Lung (tissue), 12 donors: ENCODE results near the gene GRID1. TPM values are rescaled to one million over a fixed set of nuclear protein-coding genes. Genes with fewer than 3 reads are reported as not detected.

Experiments used
- ATAC-seq: fragments of 200-7000 bp; cut with Tn5 transposase; one replicate; pipeline ENCODE4 v1.9.1; 2020; ENCODE audit warnings: moderate number of reproducible peaks; ENCODE audit not compliant: insufficient read depth, low FRiP score
- DNase-seq, 3 donors: peaks; one replicate each; pipeline ENCODE4 v3.0.0-alpha.2; 2013 to 2017
- H3K27ac ChIP-seq, 2 donors: one replicate each; pipeline ENCODE4 v1.5.1; 2013; ENCODE audit warnings: mild to moderate bottlenecking in 2 of 2, moderate library complexity in 2 of 2, control low read depth in 1 of 2, inconsistent platforms in 1 of 2, low read depth in 1 of 2, low read length in 1 of 2
- H3K27me3 ChIP-seq, 3 donors: one replicate each; pipeline ENCODE4 v1.5.1; 2013; ENCODE audit warnings: low read length in 2 of 3; ENCODE audit not compliant: control insufficient read depth in 3 of 3, insufficient read depth in 3 of 3
- H3K36me3 ChIP-seq, 4 donors: one replicate each; pipeline ENCODE4 v1.5.1; 2013; ENCODE audit warnings: low read length in 4 of 4, mild to moderate bottlenecking in 1 of 4, moderate library complexity in 1 of 4; ENCODE audit not compliant: control insufficient read depth in 4 of 4, insufficient read depth in 4 of 4
- H3K4me1 ChIP-seq, 5 donors: one replicate each; pipeline ENCODE4 v1.5.1; 2013; ENCODE audit warnings: low read length in 5 of 5, mild to moderate bottlenecking in 2 of 5, moderate library complexity in 1 of 5; ENCODE audit not compliant: control insufficient read depth in 5 of 5, insufficient read depth in 5 of 5
- H3K4me3 ChIP-seq: one replicate; pipeline ENCODE4 v1.5.1; 2013; ENCODE audit warnings: mild to moderate bottlenecking, control low read depth, moderate library complexity
- H3K9ac ChIP-seq, 2 donors: one replicate each; pipeline ENCODE4 v1.5.1; 2013; ENCODE audit warnings: low read length in 2 of 2, control low read depth in 1 of 2; ENCODE audit not compliant: insufficient read depth in 1 of 2
- H3K9me3 ChIP-seq, 4 donors: one replicate each; pipeline ENCODE4 v1.5.1; 2013; ENCODE audit warnings: low read length in 3 of 4, mild to moderate bottlenecking in 1 of 4, moderate library complexity in 1 of 4; ENCODE audit not compliant: control insufficient read depth in 4 of 4, insufficient read depth in 3 of 4
- WGBS, 2 donors: extraction: QIAGEN DNeasy Blood & Tissue Kit; methylation state at CpG; one replicate each; pipeline ENCODE4 v1.1.7; 2013; 5-methylcytosine and 5-hydroxymethylcytosine counted together
- polyA plus RNA-seq, 2 donors: library from polyadenylated mRNA; stranded (reverse); fragments of 200-250 nt; gene quantifications; one replicate each; pipeline ENCODE4 v1.2.1, GENCODE V29; 2013
- total RNA-seq, 2 donors: library from RNA; depleted of rRNA in 1 of 2; stranded (reverse); fragments of >200 nt in 1 of 2; gene quantifications; one replicate each; pipeline ENCODE4 v1.2.1, GENCODE V29; 2014 to 2021
- TF ChIP-seq, protein P1 (sequence below): IDR thresholded peaks from 2 replicates; pipeline ENCODE4 v1.5.1; 2012; ENCODE audit warnings: mild to moderate bottlenecking; ENCODE audit errors: control extremely low read depth, extremely low read depth
- donor health status: control.
- donor health status: control.
- donor health status: Bipolar disorder and iron deficiency.
- donor health status: healthy.
- donor health status: DM: yes; HTN: yes; CAD: no.

GRID1 gene
- total and polyA plus RNA-seq, 4 donors: 1.1 to 3.6 (median 2.2) TPM

DNA sequence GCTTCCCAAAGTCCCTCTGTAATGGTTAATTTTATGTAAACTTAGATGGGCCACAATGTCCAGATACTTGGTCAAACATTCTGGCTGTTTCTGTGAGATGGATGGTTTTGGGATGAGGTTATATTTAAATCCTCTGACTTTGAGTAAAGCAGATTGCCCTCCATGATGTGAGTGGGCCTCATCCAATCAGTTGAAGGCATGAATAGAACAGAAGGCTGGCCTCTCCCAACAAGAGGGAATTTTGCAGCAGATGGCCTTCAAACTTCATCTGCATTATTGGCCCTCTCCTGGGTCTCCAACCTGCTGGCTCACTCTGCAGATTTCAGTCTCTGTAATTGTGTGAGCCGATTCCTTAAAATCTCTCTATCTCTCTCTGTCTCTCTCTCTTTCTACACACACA, 362.3 kb downstream of the GRID1 start:
- H3K27me3 ChIP-seq: no peaks in the 10 kb centered on the region
- no peak overlapping the region for H3K4me3 ChIP-seq
- ATAC-seq (no peak), DNase-seq (no peak)
- TF ChIP-seq, protein P1, sequence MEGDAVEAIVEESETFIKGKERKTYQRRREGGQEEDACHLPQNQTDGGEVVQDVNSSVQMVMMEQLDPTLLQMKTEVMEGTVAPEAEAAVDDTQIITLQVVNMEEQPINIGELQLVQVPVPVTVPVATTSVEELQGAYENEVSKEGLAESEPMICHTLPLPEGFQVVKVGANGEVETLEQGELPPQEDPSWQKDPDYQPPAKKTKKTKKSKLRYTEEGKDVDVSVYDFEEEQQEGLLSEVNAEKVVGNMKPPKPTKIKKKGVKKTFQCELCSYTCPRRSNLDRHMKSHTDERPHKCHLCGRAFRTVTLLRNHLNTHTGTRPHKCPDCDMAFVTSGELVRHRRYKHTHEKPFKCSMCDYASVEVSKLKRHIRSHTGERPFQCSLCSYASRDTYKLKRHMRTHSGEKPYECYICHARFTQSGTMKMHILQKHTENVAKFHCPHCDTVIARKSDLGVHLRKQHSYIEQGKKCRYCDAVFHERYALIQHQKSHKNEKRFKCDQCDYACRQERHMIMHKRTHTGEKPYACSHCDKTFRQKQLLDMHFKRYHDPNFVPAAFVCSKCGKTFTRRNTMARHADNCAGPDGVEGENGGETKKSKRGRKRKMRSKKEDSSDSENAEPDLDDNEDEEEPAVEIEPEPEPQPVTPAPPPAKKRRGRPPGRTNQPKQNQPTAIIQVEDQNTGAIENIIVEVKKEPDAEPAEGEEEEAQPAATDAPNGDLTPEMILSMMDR: no peak
- no peak overlapping the region for H3K9ac ChIP-seq
- no peaks in the 10 kb centered on the region for H3K9me3 ChIP-seq
- no peaks in the 10 kb centered on the region for H3K36me3 ChIP-seq
- no peaks in the 10 kb centered on the region for H3K4me1 ChIP-seq
- no peak overlapping the region for H3K27ac ChIP-seq
- 42 to 44% methylated on average over 1 of the region's 1 CpG for WGBS, 2 donors

GRCh38 chr10:86003201-86003621, 363.4 kb downstream of the GRID1 start:
- H3K27me3 ChIP-seq: no peaks in the 10 kb centered on the region
- no peaks in the 10 kb centered on the region for H3K9me3 ChIP-seq
- H3K4me1 ChIP-seq: no peaks in the 10 kb centered on the region
- H3K9ac ChIP-seq: no peak overlapping the region
- no peak overlapping the region for H3K4me3 ChIP-seq
- H3K36me3 ChIP-seq: no peaks in the 10 kb centered on the region
- TF ChIP-seq, protein P1: no peak
- no peak for DNase-seq
- no peak for ATAC-seq
- 78 to 90% methylated on average over 3 of the region's 3 CpGs for WGBS, 2 donors
- H3K27ac ChIP-seq: no peak overlapping the region

- Histone ChIP-seq H3K9ac (no peak overlapping the region), H3K4me1 (no peaks in the 10 kb centered on the region), H3K4me3 (no peak overlapping the region), H3K27ac (no peak overlapping the region), H3K9me3 (no peaks in the 10 kb centered on the region), H3K27me3 (no peaks in the 10 kb centered on the region), H3K36me3 (no peaks in the 10 kb centered on the region)
- TF ChIP-seq, protein P1: no peak
- 86 to 89% methylated on average over 2 of the region's 2 CpGs for WGBS, 2 donors
- ATAC-seq (no peak), DNase-seq (no peak)
Observed at GRCh38 chr10:86001521-86001920, 365.1 kb downstream of the GRID1 start.

DNA sequence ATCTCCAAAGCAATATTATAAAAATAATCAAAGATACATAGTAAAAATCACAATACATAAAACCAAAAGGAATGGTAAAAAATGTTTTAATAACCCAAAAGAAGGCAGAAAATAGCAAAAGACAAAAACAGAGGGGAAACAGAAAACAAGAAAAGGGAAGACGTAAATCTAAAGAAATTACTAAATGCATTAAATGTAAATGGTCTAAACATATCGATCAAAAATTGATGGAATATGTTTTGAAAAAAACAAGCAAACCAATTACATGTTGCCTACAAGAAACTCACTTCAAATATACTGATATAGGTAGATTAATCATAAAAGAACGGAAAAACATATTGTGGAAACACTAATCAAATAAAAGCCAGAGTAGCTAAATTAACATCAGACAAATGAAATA, 369.1 kb downstream of the GRID1 start:
- TF ChIP-seq, protein P1: no peak
- no peaks in the 10 kb centered on the region for H3K27me3 ChIP-seq
- no peak overlapping the region for H3K4me3 ChIP-seq
- WGBS, 2 donors: 95 to 96% methylated on average over 3 of the region's 3 CpGs
- no peaks in the 10 kb centered on the region for H3K9me3 ChIP-seq
- H3K36me3 ChIP-seq: no peaks in the 10 kb centered on the region
- DNase-seq (no peak), ATAC-seq (no peak)
- H3K9ac ChIP-seq: no peak overlapping the region
- no peaks in the 10 kb centered on the region for H3K4me1 ChIP-seq
- H3K27ac ChIP-seq: no peak overlapping the region
